Epithelial cell of proximal tubule (primary cell): ENCODE measurements around the gene SMPD4. TPM values are rescaled to one million over a fixed set of nuclear protein-coding genes. Genes with fewer than 3 reads are reported as not detected.
"Not testable (repeated sequence)": the region's sequence is repeated elsewhere in the genome, so short reads cannot be mapped to it uniquely, and the experiment has no call there.

Experiments used
- DNase-seq: peaks from one replicate; pipeline ENCODE4 v3.0.0-alpha.2; 2011; ENCODE audit warnings: low read depth
- H3K4me3 ChIP-seq: 2 replicates; pipeline ENCODE4 v1.5.1; 2011; ENCODE audit warnings: low read depth, mild to moderate bottlenecking, low read length
- total RNA-seq: library from RNA; depleted of rRNA; stranded (reverse); fragments of >200 nt; gene quantifications from 2 replicates; pipeline ENCODE4 v1.2.3, GENCODE V29; 2015
- TF ChIP-seq, protein P1 (sequence below): conservative IDR thresholded peaks from 2 replicates; pipeline ENCODE4 v1.5.1; 2012; ENCODE audit warnings: low read depth, mild to moderate bottlenecking, low read length

The SMPD4 gene
- total RNA-seq, 1 donor from 2014 or later = 62.2 TPM

DNA sequence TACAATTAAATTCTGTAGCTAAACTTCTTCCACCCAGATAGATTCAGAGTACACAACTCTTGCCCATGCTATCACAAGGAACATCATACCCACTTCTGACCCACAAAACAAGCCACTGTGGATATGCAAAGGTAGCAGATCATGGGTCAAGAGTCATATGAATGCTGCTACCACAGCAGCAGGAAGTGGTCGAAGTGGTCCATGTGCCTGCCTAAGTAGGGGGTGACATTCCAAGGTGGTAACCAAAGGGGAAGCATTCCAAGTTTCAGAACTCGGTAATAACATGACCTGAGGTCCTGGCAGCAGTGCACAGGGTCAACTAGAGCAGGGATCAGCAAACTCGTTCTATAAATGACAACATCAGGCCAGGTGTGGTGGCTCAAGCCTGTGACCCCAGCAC, 11.0 kb upstream of the SMPD4 start:
- DNase-seq = not testable (repeated sequence)

DNA sequence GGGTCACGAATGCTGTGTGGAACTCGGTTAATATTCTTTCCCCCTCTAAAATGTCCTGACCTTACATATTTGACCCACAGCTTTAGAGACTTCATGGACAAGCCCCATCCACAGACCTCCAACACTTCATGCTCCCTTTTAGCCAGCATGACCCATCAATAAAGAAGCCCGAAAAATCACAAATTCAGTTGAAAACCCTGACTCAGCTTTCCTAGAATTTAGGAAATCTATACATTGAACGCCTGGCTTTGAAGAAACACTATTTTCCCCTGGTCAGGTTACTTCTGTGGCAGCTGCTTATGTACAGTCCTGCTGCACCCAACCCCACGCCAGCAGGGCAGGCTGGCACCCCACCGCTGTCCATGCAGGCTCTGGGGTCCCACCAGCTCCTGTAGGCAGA, 9.9 kb upstream of the SMPD4 start:
- not testable (repeated sequence) for DNase-seq, H3K4me3 ChIP-seq

More for the DNA sequence above, 11.0 kb upstream of the SMPD4 start:
- H3K4me3 ChIP-seq = not testable (repeated sequence)

DNA sequence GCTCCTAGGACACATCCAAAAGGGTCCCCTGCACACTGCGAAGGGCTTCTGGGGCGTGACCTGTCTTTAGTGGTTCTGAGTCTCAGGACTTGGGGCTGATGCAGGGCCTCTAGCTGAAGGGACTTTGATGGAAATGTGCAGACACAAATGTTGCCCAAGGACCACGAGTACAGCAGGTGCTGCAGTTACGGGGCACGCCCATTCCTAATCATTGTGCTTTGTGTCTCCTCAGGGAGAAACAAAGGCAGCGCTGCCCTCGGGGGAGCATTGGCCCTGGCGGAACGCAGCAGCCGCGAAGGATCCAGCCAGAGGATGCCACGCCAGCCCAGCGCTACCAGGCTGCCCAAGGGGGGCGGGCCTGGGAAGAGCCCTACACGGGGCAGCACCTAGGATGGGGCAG, 8.8 kb upstream of the SMPD4 start:
- no peak overlapping the region for H3K4me3 ChIP-seq
- TF ChIP-seq, protein P1, sequence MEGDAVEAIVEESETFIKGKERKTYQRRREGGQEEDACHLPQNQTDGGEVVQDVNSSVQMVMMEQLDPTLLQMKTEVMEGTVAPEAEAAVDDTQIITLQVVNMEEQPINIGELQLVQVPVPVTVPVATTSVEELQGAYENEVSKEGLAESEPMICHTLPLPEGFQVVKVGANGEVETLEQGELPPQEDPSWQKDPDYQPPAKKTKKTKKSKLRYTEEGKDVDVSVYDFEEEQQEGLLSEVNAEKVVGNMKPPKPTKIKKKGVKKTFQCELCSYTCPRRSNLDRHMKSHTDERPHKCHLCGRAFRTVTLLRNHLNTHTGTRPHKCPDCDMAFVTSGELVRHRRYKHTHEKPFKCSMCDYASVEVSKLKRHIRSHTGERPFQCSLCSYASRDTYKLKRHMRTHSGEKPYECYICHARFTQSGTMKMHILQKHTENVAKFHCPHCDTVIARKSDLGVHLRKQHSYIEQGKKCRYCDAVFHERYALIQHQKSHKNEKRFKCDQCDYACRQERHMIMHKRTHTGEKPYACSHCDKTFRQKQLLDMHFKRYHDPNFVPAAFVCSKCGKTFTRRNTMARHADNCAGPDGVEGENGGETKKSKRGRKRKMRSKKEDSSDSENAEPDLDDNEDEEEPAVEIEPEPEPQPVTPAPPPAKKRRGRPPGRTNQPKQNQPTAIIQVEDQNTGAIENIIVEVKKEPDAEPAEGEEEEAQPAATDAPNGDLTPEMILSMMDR = no peak
- DNase-seq = no peak

DNA sequence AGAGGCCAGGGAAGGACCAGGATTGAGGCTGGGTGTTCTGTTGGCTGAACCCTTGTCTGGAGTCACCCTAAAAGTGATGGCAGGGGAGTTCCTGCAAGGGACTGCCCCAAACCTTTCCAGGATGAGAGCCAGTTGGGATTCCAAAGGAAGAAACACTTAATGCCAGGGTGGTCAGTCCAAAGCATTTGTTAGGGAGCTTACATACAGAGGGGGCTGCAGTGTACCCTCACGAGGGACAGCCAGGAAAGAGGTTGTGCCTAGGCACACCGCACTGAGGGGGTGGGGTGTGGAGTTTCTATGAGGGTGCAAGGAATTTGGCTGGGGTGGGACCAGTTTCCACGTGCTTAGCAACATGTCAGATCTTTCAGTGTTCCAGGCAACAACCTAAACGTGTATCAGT, 7.6 kb upstream of the SMPD4 start:
- H3K4me3 ChIP-seq, DNase-seq: not testable (repeated sequence)

DNA sequence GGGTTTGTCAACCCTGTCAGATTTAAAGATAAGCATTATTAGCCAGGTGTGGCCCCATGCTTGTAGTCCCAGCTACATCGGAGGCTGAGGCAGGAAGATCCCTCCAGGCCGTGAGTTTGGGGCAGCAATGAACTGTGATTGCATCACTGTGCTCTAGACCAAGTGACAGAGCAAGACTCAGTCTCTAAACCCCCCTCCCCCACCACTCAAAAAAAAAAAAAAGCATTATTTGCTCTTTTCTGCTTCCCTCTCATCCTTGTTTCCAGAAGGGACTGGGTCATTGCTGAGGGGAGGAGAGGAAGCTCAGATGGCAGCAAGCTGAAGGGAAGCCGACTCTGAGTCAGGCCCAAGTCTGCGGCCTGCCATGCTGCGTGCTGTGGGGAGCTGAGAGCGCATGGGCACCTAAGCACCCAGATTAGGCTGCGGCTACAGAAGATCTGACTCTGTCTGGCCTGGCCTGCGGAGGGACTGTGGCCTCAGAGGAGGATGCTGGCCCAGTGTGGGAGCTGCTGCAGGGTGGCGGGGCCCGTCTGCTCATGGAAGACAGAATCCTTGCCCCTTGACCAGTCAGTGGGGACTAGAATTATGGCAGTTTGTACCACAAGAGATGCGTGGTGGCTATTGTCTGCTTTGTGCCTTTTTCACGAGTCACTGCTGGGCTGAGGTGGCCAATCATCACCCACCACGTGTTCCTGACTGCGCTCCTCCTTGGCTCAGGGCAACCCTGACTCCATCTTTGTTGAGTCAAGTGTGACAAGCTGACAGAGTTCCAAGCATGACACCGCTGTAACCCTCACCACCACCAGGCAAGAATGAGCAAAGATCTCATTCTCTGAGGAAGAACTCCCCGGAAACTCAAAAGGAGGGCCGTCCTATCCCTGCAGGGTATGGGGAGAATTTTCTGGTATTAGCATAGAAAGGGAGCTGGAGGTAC, 6.7 kb upstream of the SMPD4 start:
- H3K4me3 ChIP-seq, DNase-seq: not testable (repeated sequence)

DNA sequence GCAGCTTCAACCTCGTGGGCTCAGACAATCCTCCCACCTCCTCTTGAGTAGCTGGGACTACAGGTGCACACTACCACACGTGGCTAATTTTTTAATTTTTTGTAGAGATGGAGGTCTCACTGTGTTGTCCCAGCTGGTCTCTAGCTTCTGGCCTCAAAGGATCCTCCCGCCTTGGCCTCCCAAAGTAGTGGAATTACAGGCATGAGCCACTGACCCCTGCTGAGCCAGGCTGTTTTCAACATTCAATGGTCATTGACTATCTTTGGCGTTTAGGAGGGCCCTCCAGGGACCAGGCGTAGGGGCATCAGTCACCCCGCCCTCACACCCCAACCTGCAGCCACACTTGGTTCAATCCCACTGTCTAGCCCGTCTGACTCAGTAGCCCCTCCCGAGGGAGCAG, 5.9 kb upstream of the SMPD4 start:
- TF ChIP-seq, protein P1 = no peak
- H3K4me3 ChIP-seq = no peak overlapping the region
- DNase-seq = no peak

DNA sequence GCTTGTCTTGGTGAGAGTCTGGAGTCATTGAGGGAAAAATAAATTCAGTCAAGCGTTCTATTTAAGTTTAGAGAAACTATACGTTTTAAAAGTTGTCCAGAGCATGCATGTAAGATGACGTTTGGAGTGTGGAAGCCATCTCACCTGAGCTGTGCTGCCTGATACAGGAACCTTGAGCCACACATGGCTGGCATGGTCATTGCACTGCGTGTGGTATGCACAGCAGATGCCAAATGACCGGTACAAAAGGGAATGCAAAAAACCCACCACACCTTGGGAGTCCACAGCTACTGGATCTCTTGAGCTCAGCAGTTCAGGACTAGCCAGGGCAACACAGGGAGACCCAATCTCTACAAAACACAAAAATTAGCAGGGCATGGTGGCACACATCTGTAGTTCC, 5.0 kb upstream of the SMPD4 start:
- TF ChIP-seq, protein P1 = no peak
- DNase-seq = no peak
- no peak overlapping the region for H3K4me3 ChIP-seq

DNA sequence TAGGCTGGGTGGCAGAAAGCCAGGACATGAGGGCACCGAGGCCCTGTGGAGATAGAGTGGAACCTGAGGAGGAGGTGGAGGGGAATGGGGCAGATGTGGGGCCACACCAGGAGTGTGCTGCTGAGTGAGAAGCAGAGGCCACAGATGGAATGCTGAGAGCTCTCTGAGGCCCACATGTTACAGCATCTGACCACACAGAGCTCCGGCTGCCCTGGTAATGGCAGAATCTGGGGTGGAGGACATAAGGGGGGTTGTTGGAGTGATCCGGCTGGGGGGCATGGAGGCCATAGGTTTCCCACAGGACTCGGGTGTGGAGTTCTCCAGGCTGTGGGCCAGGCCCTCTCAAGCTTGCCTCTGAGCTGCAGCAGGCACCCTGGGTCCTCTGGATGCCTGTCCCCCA, 4.5 kb upstream of the SMPD4 start:
- DNase-seq = no peak
- H3K4me3 ChIP-seq = no peak overlapping the region
- TF ChIP-seq, protein P1 = no peak

DNA sequence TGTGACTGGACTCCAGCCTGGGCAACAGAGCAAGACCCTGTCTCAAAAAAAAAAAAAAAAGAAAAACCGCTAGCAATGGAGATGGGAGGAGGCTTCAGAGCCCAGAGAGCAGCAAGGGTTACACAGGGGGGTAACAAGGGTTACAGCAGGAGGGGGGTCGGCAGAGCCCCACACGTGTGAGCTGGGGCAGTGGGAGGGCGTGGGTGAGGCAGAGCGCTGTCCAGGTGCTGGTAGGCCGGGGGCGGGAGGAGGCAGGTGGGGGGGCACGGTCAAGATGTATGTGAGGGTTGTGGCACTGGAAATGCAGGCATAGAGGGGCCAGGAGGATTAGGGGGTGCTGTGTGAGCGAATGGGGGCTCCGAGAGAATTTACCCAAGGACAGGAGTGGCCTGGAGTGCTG, 4.0 kb upstream of the SMPD4 start:
- no peak for DNase-seq
- no peak overlapping the region for H3K4me3 ChIP-seq
- TF ChIP-seq, protein P1 = no peak
